A549 (cell line): ENCODE measurements around the gene DCD. TPM values are rescaled to one million over a fixed set of nuclear protein-coding genes. Genes with fewer than 3 reads are reported as not detected.
"Not testable (repeated sequence)": the region's sequence is repeated elsewhere in the genome, so short reads cannot be mapped to it uniquely, and the experiment has no call there.

Experiments used
- ATAC-seq, 2 experiments: fragments of 200-7000 bp in 1 of 2; fragments of >200 bp in 1 of 2; cut with Nextera tagmentation in 1 of 2; cut with Tn5 transposase in 1 of 2; 3 replicates each; pipeline versions ENCODE4 v1.8.0 to v1.9.1; 2018 to 2020; ENCODE audit warnings: mild to moderate bottlenecking in 1 of 2, moderate library complexity in 1 of 2
- CTCF ChIA-PET: fragments of 300-600 bp; sonication (Branson Sonifier 250); formaldehyde crosslinking; extraction: SDS; loops from one replicate; lab custom pipeline; 2021; ENCODE audit warnings: antibody characterized with exemption, inconsistent platforms; lab: Yijun Ruan, JAX
- POLR2A ChIA-PET: fragments of 350-600 bp; formaldehyde crosslinking; extraction: SDS; loops from one replicate; lab custom pipeline; 2021; ENCODE audit warnings: antibody characterized with exemption, inconsistent platforms; lab: Yijun Ruan, JAX
- DNase-seq, 2 experiments: peaks; one replicate each; pipeline versions ENCODE4 v3.0.0 to v3.0.0-alpha.2; 2011 to 2016; ENCODE audit warnings: low read depth in 1 of 2, low spot score in 1 of 2
- FAIRE-seq: peaks from 2 replicates; lab custom pipeline; 2011; peaks lifted over from hg19 to GRCh38; lab: Jason Lieb, UNC
- H3K27ac ChIP-seq, 2 experiments: fragments of >200 bp; sonication (Bioruptor Twin); formaldehyde crosslinking; 3 replicates each; pipeline ENCODE4 v1.5.1; 2016 to 2017
- H3K4me1 ChIP-seq: fragments of >200 bp; sonication (Bioruptor Twin); formaldehyde crosslinking; 3 replicates; pipeline ENCODE4 v1.6.1; 2016
- H3K4me2 ChIP-seq: fragments of >200 bp; sonication (Bioruptor Twin); formaldehyde crosslinking; 3 replicates; pipeline ENCODE4 v1.6.1; 2016
- H3K4me3 ChIP-seq: fragments of >200 bp; sonication (Bioruptor Twin); formaldehyde crosslinking; 3 replicates; pipeline ENCODE4 v1.5.1; 2016
- H3K9me3 ChIP-seq: fragments of >200 bp; sonication (Bioruptor Twin); formaldehyde crosslinking; 3 replicates; pipeline ENCODE4 v1.6.1; 2016
- BHLHE40 ChIP-seq: IDR thresholded peaks from 2 replicates; pipeline ENCODE4 v1.6.1; 2012; ENCODE audit warnings: low read depth, low read length, inconsistent platforms
- CBX8 ChIP-seq: fragments of 200-600 bp; sonication (generic); IDR thresholded peaks from 2 replicates; pipeline ENCODE4 v1.6.1; 2016
- HEYL ChIP-seq: fragments of 250-450 bp; sonication (Bioruptor Pico); IDR thresholded peaks from 2 replicates; pipeline ENCODE4 v1.8.0; 2021; ENCODE audit warnings: mild to moderate bottlenecking, moderate library complexity
- HOXA7 ChIP-seq: fragments of 250-450 bp; sonication (Bioruptor Pico); IDR thresholded peaks from 2 replicates; pipeline ENCODE4 v1.5.0; 2020; ENCODE audit warnings: mild to moderate bottlenecking, moderate library complexity
- JUN ChIP-seq, 2 experiments: fragments of >200 bp; sonication (Bioruptor Twin); formaldehyde crosslinking; IDR thresholded peaks; 2 replicates in 1 of 2; 3 replicates in 1 of 2; pipeline ENCODE4 v1.6.1; 2016 to 2017
- KDM1A ChIP-seq: fragments of 200-600 bp; sonication (generic); IDR thresholded peaks from 2 replicates; pipeline ENCODE4 v1.6.1; 2016; ENCODE audit warnings: low read depth, mild to moderate bottlenecking
- MAFK ChIP-seq: fragments of 450-650 bp; IDR thresholded peaks from 2 replicates; pipeline ENCODE4 v1.6.1; 2014; ENCODE audit not compliant: partially characterized antibody
- MYC ChIP-seq: IDR thresholded peaks from 2 replicates; pipeline ENCODE4 v1.6.1; 2012; ENCODE audit warnings: mild to moderate bottlenecking, inconsistent platforms, low read length, improper control_type of control experiment, borderline replicate concordance
- PHF8 ChIP-seq: fragments of 200-600 bp; sonication (generic); IDR thresholded peaks from 2 replicates; pipeline ENCODE4 v1.6.1; 2016; ENCODE audit warnings: low read depth, mild to moderate bottlenecking, antibody characterized with exemption, moderate library complexity, borderline replicate concordance
- RCOR1 ChIP-seq: fragments of 150-350 bp; IDR thresholded peaks from 2 replicates; pipeline ENCODE4 v1.6.1; 2014; ENCODE audit warnings: antibody characterized with exemption, low read length, low read depth
- RNF2 ChIP-seq: fragments of 200-600 bp; sonication (generic); IDR thresholded peaks from 2 replicates; pipeline ENCODE4 v1.6.1; 2016; ENCODE audit warnings: low read depth, mild to moderate bottlenecking, antibody characterized with exemption, moderate library complexity, borderline replicate concordance
- WGBS: methylation state at CpG from one replicate; pipeline ENCODE4 v1.1.6; 2017; ENCODE audit errors: missing lambda C conversion rate; 5-methylcytosine and 5-hydroxymethylcytosine counted together
- polyA plus RNA-seq, 4 experiments: library from polyadenylated mRNA; depleted of rRNA in 3 of 4; stranded (reverse); fragments of >200 nt; fragmentation: RNase III in 1 of 4; extraction: RNeasy Plus Mini Kit Qiagen cat#74134 plus additional on column Dnase treatment in 1 of 4; gene quantifications; 2 replicates in 3 of 4; 3 replicates in 1 of 4; pipeline ENCODE4 v1.2.3, GENCODE V29; 2011 to 2017
- TF ChIP-seq, protein P1 (sequence below): fragments of >200 bp; sonication (Bioruptor Twin); formaldehyde crosslinking; IDR thresholded peaks from 3 replicates; pipeline ENCODE4 v1.6.1; 2016
- TF ChIP-seq, protein P2 (sequence below): fragments of 150-350 bp; IDR thresholded peaks from 2 replicates; pipeline ENCODE4 v1.6.1; 2014; ENCODE audit warnings: low read depth, mild to moderate bottlenecking, low read length
- TF ChIP-seq, protein P3 (sequence below): fragments of >200 bp; sonication (Bioruptor Twin); formaldehyde crosslinking; IDR thresholded peaks from 2 replicates; pipeline ENCODE4 v1.6.1; 2016
- TF ChIP-seq, protein P4 (sequence below): fragments of 200-600 bp; sonication (generic); IDR thresholded peaks from 2 replicates; pipeline ENCODE4 v1.6.1; 2016; ENCODE audit warnings: antibody characterized with exemption, mild to moderate bottlenecking, moderate library complexity

DCD gene
- polyA plus RNA-seq, 2 of the 4 experiments (the other 2 are of a cell fraction): not detected

DNA sequence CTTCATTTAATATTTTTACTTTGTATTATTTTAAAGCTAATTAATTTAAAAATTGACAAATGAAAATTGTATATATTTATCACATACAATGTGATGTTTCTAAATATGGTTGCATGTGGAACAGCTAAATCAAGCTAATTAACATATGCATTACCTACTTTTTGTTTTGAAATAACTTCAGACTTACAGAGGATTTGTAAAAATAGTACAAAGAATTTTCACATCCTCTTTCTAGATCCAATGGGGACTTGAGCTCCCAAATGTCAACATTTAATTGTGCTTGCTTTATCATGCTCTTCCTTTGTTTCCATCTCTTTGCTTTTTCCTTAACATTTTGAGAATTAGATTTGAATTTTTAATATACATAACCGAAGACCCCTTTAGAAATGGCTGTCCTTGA, 6.6 kb downstream of the DCD start:
- no peak for ATAC-seq
- no peak for FAIRE-seq

DNA sequence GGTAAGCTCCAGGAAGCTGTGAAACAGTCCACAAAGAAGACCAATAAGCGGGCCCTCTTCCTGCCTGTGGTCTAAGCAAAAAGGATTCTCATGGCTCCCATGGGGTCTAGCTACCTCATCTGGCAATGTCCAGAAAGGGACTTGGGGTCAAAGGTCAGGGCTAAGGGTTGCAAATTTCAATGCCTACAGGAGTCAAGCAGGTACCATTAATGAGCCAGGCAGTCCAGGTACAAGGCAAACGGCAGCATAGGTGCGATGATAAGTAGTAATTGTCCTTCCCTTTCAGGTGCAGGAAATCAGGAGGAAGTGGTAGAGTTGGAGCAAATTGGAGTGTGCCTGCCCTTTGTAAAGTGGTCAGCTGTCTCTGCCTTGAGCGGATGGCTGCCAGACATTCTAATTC, 7.1 kb downstream of the DCD start:
- no peak for TF ChIP-seq MYC
- no peak for TF ChIP-seq PHF8
- TF ChIP-seq, protein P1, sequence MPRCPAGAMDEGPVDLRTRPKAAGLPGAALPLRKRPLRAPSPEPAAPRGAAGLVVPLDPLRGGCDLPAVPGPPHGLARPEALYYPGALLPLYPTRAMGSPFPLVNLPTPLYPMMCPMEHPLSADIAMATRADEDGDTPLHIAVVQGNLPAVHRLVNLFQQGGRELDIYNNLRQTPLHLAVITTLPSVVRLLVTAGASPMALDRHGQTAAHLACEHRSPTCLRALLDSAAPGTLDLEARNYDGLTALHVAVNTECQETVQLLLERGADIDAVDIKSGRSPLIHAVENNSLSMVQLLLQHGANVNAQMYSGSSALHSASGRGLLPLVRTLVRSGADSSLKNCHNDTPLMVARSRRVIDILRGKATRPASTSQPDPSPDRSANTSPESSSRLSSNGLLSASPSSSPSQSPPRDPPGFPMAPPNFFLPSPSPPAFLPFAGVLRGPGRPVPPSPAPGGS: no peak
- TF ChIP-seq BHLHE40: no peak
- no peak for DNase-seq
- ATAC-seq: no peak
- Histone ChIP-seq H3K9me3 (no peaks in the 10 kb centered on the region), H3K27ac (no peak overlapping the region), H3K4me3 (no peak overlapping the region), H3K4me1 (no peaks in the 10 kb centered on the region), H3K4me2 (no peak overlapping the region)
- ChIA-PET POLR2A (no interaction called here), CTCF (interaction anchor here (0.7 to 1.4 kb wide), 3 partner anchors 11 to 68 kb away, joined by 3 read pairs; no protein-coding TSS in a partner anchor)
- 54% methylated on average over 4 of the region's 4 CpGs for WGBS
- FAIRE-seq: no peak

More for the DNA sequence above, 6.6 kb downstream of the DCD start:
- Histone ChIP-seq H3K9me3 (no peaks in the 10 kb centered on the region), H3K4me3 (no peak overlapping the region), H3K27ac (no peak overlapping the region)
- TF ChIP-seq CBX8: no peak
- TF ChIP-seq, all 56 proteins: peak for 0
- no peaks in the 10 kb centered on the region for H3K4me1 ChIP-seq
- 2% methylated on average over 1 of the region's 1 CpG for WGBS
- ChIA-PET POLR2A (no interaction called here), CTCF (interaction anchor here (0.7 to 1.4 kb wide), 3 partner anchors 12 to 68 kb away, joined by 3 read pairs; no protein-coding TSS in a partner anchor)
- no peak overlapping the region for H3K4me2 ChIP-seq
- no peak for DNase-seq

GRCh38 chr12:54639112-54639511, 9.1 kb downstream of the DCD start:
- WGBS: 14% methylated on average over 2 of the region's 2 CpGs
- FAIRE-seq, H3K4me3 ChIP-seq, H3K4me2 ChIP-seq, CTCF ChIA-PET, H3K9me3 ChIP-seq, POLR2A ChIA-PET, DNase-seq, H3K4me1 ChIP-seq, H3K27ac ChIP-seq, ATAC-seq: not testable (repeated sequence)

GRCh38 chr12:54634795-54635194, 13.4 kb downstream of the DCD start, which contains the start of gene LACRT:
TSS of gene LACRT (minus strand) at chr12:54634895. CDS start at chr12:54634841, 54 bp downstream.
- Histone ChIP-seq H3K27ac (no peak within 1 kb of the TSS), H3K4me1 (no peaks in the 10 kb centered on the region), H3K9me3 (no peaks in the 10 kb centered on the region), H3K4me3 (no peak within 1 kb of the TSS), H3K4me2 (no peak within 1 kb of the TSS)
- DNase-seq: no peak
- POLR2A ChIA-PET: no interaction called here
- CTCF ChIA-PET: no interaction called here
- no peak for FAIRE-seq
- no peak for ATAC-seq
- 24% methylated on average over 2 of the region's 2 CpGs for WGBS
- TF ChIP-seq KDM1A (no peak), RNF2 (no peak), JUN (IDR thresholded peaks at IDR 0.05) (no peak), MAFK (no peak), PHF8 (no peak), HEYL (CRISPR knock-in tag) (no peak), RCOR1 (no peak), HOXA7 (CRISPR knock-in tag) (no peak)
- TF ChIP-seq, protein P2, sequence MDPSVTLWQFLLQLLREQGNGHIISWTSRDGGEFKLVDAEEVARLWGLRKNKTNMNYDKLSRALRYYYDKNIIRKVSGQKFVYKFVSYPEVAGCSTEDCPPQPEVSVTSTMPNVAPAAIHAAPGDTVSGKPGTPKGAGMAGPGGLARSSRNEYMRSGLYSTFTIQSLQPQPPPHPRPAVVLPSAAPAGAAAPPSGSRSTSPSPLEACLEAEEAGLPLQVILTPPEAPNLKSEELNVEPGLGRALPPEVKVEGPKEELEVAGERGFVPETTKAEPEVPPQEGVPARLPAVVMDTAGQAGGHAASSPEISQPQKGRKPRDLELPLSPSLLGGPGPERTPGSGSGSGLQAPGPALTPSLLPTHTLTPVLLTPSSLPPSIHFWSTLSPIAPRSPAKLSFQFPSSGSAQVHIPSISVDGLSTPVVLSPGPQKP: no peak
- TF ChIP-seq, protein P3, sequence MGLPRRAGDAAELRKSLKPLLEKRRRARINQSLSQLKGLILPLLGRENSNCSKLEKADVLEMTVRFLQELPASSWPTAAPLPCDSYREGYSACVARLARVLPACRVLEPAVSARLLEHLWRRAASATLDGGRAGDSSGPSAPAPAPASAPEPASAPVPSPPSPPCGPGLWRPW: no peak
- TF ChIP-seq, protein P1: no peak
- TF ChIP-seq, protein P4, sequence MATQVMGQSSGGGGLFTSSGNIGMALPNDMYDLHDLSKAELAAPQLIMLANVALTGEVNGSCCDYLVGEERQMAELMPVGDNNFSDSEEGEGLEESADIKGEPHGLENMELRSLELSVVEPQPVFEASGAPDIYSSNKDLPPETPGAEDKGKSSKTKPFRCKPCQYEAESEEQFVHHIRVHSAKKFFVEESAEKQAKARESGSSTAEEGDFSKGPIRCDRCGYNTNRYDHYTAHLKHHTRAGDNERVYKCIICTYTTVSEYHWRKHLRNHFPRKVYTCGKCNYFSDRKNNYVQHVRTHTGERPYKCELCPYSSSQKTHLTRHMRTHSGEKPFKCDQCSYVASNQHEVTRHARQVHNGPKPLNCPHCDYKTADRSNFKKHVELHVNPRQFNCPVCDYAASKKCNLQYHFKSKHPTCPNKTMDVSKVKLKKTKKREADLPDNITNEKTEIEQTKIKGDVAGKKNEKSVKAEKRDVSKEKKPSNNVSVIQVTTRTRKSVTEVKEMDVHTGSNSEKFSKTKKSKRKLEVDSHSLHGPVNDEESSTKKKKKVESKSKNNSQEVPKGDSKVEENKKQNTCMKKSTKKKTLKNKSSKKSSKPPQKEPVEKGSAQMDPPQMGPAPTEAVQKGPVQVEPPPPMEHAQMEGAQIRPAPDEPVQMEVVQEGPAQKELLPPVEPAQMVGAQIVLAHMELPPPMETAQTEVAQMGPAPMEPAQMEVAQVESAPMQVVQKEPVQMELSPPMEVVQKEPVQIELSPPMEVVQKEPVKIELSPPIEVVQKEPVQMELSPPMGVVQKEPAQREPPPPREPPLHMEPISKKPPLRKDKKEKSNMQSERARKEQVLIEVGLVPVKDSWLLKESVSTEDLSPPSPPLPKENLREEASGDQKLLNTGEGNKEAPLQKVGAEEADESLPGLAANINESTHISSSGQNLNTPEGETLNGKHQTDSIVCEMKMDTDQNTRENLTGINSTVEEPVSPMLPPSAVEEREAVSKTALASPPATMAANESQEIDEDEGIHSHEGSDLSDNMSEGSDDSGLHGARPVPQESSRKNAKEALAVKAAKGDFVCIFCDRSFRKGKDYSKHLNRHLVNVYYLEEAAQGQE: no peak
